ENCODE data around the gene GCG. TPM values are rescaled to one million over a fixed set of nuclear protein-coding genes. Genes with fewer than 3 reads are reported as not detected.

The GCG gene
- total RNA-seq, 2 experiments from 2014 or later: not detected

GRCh38 chr2:162099836-162100235 lies 52.2 kb downstream of the GCG start:
- H3K79me2 ChIP-seq (ENCODE audit: insufficient read depth, low read depth, low read length): no peaks in the 10 kb centered on the region
- H2AFZ ChIP-seq (ENCODE audit: low read length): no peak overlapping the region
- no peak for DNase-seq (ENCODE audit: low spot score)
- CTCF ChIA-PET (ENCODE audit: unreplicated experiment): no interaction called here
- no peaks in the 10 kb centered on the region for H3K9me2 ChIP-seq (ENCODE audit: insufficient read depth, low read length)
- no peak overlapping the region for H3K4me3 ChIP-seq (ENCODE audit: low read depth, low read length, poor library complexity, severe bottlenecking)
- POLR2A ChIA-PET: interaction anchor here (0.5 kb wide), 1 partner anchor 93 kb away, joined by 3 read pairs; no protein-coding TSS in a partner anchor
- no peak overlapping the region for H3K4me2 ChIP-seq (ENCODE audit: low read length)
- intact Hi-C loops (cut with micrococcal nuclease; ENCODE audit: unreplicated experiment): no loop called here
- TF ChIP-seq EZH2phosphoT487 (IDR thresholded peaks at IDR 0.05; ENCODE audit: borderline replicate concordance, low read depth, low read length): no peak
- TF ChIP-seq, protein P1, sequence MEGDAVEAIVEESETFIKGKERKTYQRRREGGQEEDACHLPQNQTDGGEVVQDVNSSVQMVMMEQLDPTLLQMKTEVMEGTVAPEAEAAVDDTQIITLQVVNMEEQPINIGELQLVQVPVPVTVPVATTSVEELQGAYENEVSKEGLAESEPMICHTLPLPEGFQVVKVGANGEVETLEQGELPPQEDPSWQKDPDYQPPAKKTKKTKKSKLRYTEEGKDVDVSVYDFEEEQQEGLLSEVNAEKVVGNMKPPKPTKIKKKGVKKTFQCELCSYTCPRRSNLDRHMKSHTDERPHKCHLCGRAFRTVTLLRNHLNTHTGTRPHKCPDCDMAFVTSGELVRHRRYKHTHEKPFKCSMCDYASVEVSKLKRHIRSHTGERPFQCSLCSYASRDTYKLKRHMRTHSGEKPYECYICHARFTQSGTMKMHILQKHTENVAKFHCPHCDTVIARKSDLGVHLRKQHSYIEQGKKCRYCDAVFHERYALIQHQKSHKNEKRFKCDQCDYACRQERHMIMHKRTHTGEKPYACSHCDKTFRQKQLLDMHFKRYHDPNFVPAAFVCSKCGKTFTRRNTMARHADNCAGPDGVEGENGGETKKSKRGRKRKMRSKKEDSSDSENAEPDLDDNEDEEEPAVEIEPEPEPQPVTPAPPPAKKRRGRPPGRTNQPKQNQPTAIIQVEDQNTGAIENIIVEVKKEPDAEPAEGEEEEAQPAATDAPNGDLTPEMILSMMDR (conservative IDR thresholded peaks at IDR 0.05; ENCODE audit: low read length): no peak
- H4K20me1 ChIP-seq (ENCODE audit: insufficient read depth, low read length): no peaks in the 10 kb centered on the region
- H3K9me3 ChIP-seq (ENCODE audit: low read length): no peaks in the 10 kb centered on the region
- H3K4me1 ChIP-seq (ENCODE audit: insufficient read depth, low read length, poor library complexity, severe bottlenecking): no peaks in the 10 kb centered on the region
- no peak overlapping the region for H3K27ac ChIP-seq (ENCODE audit: low read depth, low read length, poor library complexity, severe bottlenecking)
- H3K36me3 ChIP-seq (ENCODE audit: insufficient read depth, low read length): no peaks in the 10 kb centered on the region
- BruUV-seq (replicated peaks): no TSS peak

Other genes starting within 250 kb of the GCG start
- not detected in 2 replicates for gene DPP4, start 78.0 kb downstream of the GCG start, total RNA-seq (2014; rRNA removed; shearing (Covaris generic))
- gene DPP4, start 78.0 kb downstream of the GCG start, total RNA-seq (2022): not detected in 2 replicates
- gene FAP, start 91.2 kb upstream of the GCG start, total RNA-seq (2014; rRNA removed; shearing (Covaris generic)): not detected in 2 replicates
- not detected in 2 replicates for gene FAP, start 91.2 kb upstream of the GCG start, total RNA-seq (2022)
- gene IFIH1, start 166.4 kb upstream of the GCG start, total RNA-seq (2014; rRNA removed; shearing (Covaris generic)): 7.8 and 10.6 TPM in 2 replicates
- 12.3 and 13.6 TPM in 2 replicates for gene IFIH1, start 166.4 kb upstream of the GCG start, total RNA-seq (2022)
- gene GCA, start 191.9 kb upstream of the GCG start, total RNA-seq (2014; rRNA removed; shearing (Covaris generic)): 31.9 and 37.3 TPM in 2 replicates
- 38.4 and 43.9 TPM in 2 replicates for gene GCA, start 191.9 kb upstream of the GCG start, total RNA-seq (2022)

Data from OCI-LY7 (cell line).